ENCODE results near the gene FAAH2.

The FAAH2 gene

DNA sequence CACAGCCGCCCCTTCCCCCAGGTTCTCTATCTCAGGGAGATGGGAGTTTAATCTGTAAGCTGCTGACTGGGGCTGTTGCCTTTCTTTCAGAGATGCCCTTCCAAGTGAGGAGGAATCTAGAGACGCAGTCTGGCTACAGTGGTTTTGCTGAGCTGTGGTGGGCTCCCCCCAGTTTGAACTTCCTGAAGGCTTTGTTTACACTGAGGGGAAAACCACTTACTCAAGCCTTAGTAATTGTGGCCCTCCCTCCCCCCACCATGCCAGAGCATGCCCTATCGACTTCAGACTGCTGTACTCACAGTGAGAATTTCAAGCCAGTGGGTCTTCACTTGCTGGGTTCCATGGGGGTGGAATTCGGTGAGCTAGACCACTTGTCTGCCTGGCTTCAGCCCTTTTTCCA lies 131.3 kb downstream of the FAAH2 start:
- H3K27me3 ChIP-seq (ENCODE audit: insufficient read depth, low read length, poor library complexity): no peaks in the 10 kb centered on the region
- H3K4me2 ChIP-seq (ENCODE audit: insufficient read depth, low read length): 0 out of 2 replicates have a peak overlapping the region, but pooled peaks have one; percentile 28
- H3K4me1 ChIP-seq (ENCODE audit: insufficient read depth, low read length): peaks cover 15% of the 10 kb centered on the region
- DNase-seq (peak; percentile 69), ATAC-seq (ENCODE audit: insufficient read depth, low read depth) (peak; percentile 97)
- H3K9me3 ChIP-seq (ENCODE audit: insufficient read depth, low read length, severe bottlenecking): no peaks in the 10 kb centered on the region
- TF ChIP-seq, protein P1, sequence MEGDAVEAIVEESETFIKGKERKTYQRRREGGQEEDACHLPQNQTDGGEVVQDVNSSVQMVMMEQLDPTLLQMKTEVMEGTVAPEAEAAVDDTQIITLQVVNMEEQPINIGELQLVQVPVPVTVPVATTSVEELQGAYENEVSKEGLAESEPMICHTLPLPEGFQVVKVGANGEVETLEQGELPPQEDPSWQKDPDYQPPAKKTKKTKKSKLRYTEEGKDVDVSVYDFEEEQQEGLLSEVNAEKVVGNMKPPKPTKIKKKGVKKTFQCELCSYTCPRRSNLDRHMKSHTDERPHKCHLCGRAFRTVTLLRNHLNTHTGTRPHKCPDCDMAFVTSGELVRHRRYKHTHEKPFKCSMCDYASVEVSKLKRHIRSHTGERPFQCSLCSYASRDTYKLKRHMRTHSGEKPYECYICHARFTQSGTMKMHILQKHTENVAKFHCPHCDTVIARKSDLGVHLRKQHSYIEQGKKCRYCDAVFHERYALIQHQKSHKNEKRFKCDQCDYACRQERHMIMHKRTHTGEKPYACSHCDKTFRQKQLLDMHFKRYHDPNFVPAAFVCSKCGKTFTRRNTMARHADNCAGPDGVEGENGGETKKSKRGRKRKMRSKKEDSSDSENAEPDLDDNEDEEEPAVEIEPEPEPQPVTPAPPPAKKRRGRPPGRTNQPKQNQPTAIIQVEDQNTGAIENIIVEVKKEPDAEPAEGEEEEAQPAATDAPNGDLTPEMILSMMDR (IDR thresholded peaks at IDR 0.05; ENCODE audit: borderline replicate concordance, extremely low read depth, low read length, poor library complexity, severe bottlenecking): no peak
- TF ChIP-seq EZH2 (IDR thresholded peaks at IDR 0.05; ENCODE audit: borderline replicate concordance, low read depth, low read length, severe bottlenecking): no peak
- H2AFZ ChIP-seq (ENCODE audit: low read depth, low read length): no peak overlapping the region
- no peaks in the 10 kb centered on the region for H3K36me3 ChIP-seq (ENCODE audit: insufficient read depth, low read length)
- H3K4me3 ChIP-seq (ENCODE audit: low read depth in 1 of 2, low read length in 2 of 2): no peak overlapping the region
- H3K27ac ChIP-seq (ENCODE audit: low read length): no peak overlapping the region; the same call in 1 of the 2 replicates
- H4K20me1 ChIP-seq (ENCODE audit: insufficient read depth, low read length): no peaks in the 10 kb centered on the region
- H3K79me2 ChIP-seq (ENCODE audit: insufficient read depth, low read length): no peaks in the 10 kb centered on the region
- H3K9ac ChIP-seq (ENCODE audit: low read depth, low read length): no peak overlapping the region

DNA sequence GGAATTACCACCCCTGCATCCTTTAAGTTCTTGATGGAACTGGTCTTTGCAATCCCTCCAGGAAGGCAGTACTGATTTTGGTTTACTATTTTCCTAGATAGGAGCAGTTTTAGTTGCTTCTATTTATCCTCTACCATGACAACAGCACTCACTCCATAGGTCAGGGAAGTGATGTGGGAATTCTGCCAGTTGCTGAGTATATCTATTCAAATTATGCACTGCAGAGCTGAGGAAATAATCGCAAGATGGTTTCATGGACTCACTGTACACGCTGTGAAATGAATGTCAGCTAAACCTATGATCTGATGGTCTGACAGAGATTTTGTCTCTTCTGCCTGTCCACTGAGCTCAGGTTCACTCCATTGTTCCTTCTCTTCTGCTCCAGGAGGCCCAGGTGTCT lies 135.8 kb downstream of the FAAH2 start:
- H3K79me2 ChIP-seq (ENCODE audit: insufficient read depth, low read length): no peaks in the 10 kb centered on the region
- H3K9me3 ChIP-seq (ENCODE audit: insufficient read depth, low read length, severe bottlenecking): no peaks in the 10 kb centered on the region
- H2AFZ ChIP-seq (ENCODE audit: low read depth, low read length): no peak overlapping the region
- H3K4me3 ChIP-seq (ENCODE audit: low read depth in 1 of 2, low read length in 2 of 2): no peak overlapping the region
- no peaks in the 10 kb centered on the region for H4K20me1 ChIP-seq (ENCODE audit: insufficient read depth, low read length)
- DNase-seq (no peak), ATAC-seq (ENCODE audit: insufficient read depth, low read depth) (no peak)
- H3K27ac ChIP-seq (ENCODE audit: low read length): no peak overlapping the region
- no peaks in the 10 kb centered on the region for H3K36me3 ChIP-seq (ENCODE audit: insufficient read depth, low read length)
- TF ChIP-seq, protein P1 (IDR thresholded peaks at IDR 0.05; ENCODE audit: borderline replicate concordance, extremely low read depth, low read length, poor library complexity, severe bottlenecking): no peak
- no peak for TF ChIP-seq EZH2 (IDR thresholded peaks at IDR 0.05; ENCODE audit: borderline replicate concordance, low read depth, low read length, severe bottlenecking)
- no peaks in the 10 kb centered on the region for H3K27me3 ChIP-seq (ENCODE audit: insufficient read depth, low read length, poor library complexity)
- H3K4me2 ChIP-seq (ENCODE audit: insufficient read depth, low read length): no peak overlapping the region
- H3K9ac ChIP-seq (ENCODE audit: low read depth, low read length): no peak overlapping the region
- peaks cover 11% of the 10 kb centered on the region for H3K4me1 ChIP-seq (ENCODE audit: insufficient read depth, low read length)

DNA sequence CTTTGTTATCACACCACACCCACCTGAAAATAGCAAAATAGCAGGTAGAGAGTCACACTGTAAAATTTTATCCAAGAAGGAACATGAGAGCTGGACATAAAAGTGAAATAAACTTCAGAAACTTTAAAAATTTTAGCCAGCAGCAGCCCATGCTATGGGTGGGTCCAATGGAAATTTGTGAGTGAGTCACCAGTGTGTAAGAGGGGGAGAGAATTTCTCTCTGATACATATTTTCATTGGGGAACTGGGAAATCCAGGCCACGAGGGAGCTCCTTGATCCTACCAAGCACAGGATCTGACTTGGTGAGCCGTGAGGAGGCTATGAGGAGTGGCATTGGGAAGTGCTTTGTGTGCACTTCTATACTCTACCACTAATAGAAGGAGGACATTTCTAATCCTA lies 136.3 kb downstream of the FAAH2 start:
- no peak for ATAC-seq (ENCODE audit: insufficient read depth, low read depth)
- TF ChIP-seq EZH2 (IDR thresholded peaks at IDR 0.05; ENCODE audit: borderline replicate concordance, low read depth, low read length, severe bottlenecking): no peak
- TF ChIP-seq, protein P1 (IDR thresholded peaks at IDR 0.05; ENCODE audit: borderline replicate concordance, extremely low read depth, low read length, poor library complexity, severe bottlenecking): no peak

DNA sequence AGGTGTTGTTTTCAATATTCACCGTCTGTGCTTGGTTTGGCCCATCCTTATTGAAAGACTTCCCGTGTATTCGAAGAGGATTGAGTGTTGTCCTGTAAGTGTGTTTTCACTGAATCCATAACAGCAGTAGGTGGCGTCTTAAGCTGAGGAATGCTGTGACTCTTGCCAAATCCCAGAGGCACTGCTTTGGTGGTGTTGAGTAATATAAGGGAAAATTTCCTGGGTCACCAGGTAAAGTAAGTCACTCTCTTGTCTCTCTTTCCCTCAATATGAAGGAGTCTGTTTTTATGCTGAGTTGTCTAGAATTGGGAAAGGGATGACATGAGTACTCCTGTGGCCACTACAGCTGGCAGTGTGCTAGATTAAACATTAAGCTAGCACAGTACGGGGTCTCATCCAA lies 158.6 kb downstream of the FAAH2 start:
- Histone ChIP-seq H3K27ac (ENCODE audit: low read length) (no peak overlapping the region), H3K4me1 (ENCODE audit: insufficient read depth, low read length) (no peaks in the 10 kb centered on the region), H3K4me2 (ENCODE audit: insufficient read depth, low read length) (no peak overlapping the region), H3K36me3 (ENCODE audit: insufficient read depth, low read length) (no peaks in the 10 kb centered on the region), H2AFZ (ENCODE audit: low read depth, low read length) (no peak overlapping the region), H3K79me2 (ENCODE audit: insufficient read depth, low read length) (no peaks in the 10 kb centered on the region), H4K20me1 (ENCODE audit: insufficient read depth, low read length) (no peaks in the 10 kb centered on the region), H3K4me3 (ENCODE audit: low read depth in 1 of 2, low read length in 2 of 2) (no peak overlapping the region), H3K27me3 (ENCODE audit: insufficient read depth, low read length, poor library complexity) (no peaks in the 10 kb centered on the region), H3K9me3 (ENCODE audit: insufficient read depth, low read length, severe bottlenecking) (no peaks in the 10 kb centered on the region), H3K9ac (ENCODE audit: low read depth, low read length) (no peak overlapping the region)
- no peak for TF ChIP-seq EZH2 (IDR thresholded peaks at IDR 0.05; ENCODE audit: borderline replicate concordance, low read depth, low read length, severe bottlenecking)
- TF ChIP-seq, protein P1 (IDR thresholded peaks at IDR 0.05; ENCODE audit: borderline replicate concordance, extremely low read depth, low read length, poor library complexity, severe bottlenecking): no peak
- ATAC-seq (ENCODE audit: insufficient read depth, low read depth) (no peak), DNase-seq (no peak)

More for the DNA sequence above, 136.3 kb downstream of the FAAH2 start:
- Histone ChIP-seq H3K27me3 (ENCODE audit: insufficient read depth, low read length, poor library complexity) (no peaks in the 10 kb centered on the region), H3K4me1 (ENCODE audit: insufficient read depth, low read length) (peaks cover 6% of the 10 kb centered on the region), H3K4me2 (ENCODE audit: insufficient read depth, low read length) (no peak overlapping the region), H2AFZ (ENCODE audit: low read depth, low read length) (no peak overlapping the region), H4K20me1 (ENCODE audit: insufficient read depth, low read length) (no peaks in the 10 kb centered on the region), H3K36me3 (ENCODE audit: insufficient read depth, low read length) (no peaks in the 10 kb centered on the region), H3K4me3 (ENCODE audit: low read depth in 1 of 2, low read length in 2 of 2) (no peak overlapping the region), H3K79me2 (ENCODE audit: insufficient read depth, low read length) (no peaks in the 10 kb centered on the region), H3K9ac (ENCODE audit: low read depth, low read length) (no peak overlapping the region), H3K9me3 (ENCODE audit: insufficient read depth, low read length, severe bottlenecking) (no peaks in the 10 kb centered on the region), H3K27ac (ENCODE audit: low read length) (no peak overlapping the region)
- no peak for DNase-seq

Data from DND-41 (cell line).